ENCODE results near the gene HIF1A.
"Not testable (repeated sequence)": the region's sequence is repeated elsewhere in the genome, so short reads cannot be mapped to it uniquely, and the experiment has no call there.

Gene HIF1A

DNA sequence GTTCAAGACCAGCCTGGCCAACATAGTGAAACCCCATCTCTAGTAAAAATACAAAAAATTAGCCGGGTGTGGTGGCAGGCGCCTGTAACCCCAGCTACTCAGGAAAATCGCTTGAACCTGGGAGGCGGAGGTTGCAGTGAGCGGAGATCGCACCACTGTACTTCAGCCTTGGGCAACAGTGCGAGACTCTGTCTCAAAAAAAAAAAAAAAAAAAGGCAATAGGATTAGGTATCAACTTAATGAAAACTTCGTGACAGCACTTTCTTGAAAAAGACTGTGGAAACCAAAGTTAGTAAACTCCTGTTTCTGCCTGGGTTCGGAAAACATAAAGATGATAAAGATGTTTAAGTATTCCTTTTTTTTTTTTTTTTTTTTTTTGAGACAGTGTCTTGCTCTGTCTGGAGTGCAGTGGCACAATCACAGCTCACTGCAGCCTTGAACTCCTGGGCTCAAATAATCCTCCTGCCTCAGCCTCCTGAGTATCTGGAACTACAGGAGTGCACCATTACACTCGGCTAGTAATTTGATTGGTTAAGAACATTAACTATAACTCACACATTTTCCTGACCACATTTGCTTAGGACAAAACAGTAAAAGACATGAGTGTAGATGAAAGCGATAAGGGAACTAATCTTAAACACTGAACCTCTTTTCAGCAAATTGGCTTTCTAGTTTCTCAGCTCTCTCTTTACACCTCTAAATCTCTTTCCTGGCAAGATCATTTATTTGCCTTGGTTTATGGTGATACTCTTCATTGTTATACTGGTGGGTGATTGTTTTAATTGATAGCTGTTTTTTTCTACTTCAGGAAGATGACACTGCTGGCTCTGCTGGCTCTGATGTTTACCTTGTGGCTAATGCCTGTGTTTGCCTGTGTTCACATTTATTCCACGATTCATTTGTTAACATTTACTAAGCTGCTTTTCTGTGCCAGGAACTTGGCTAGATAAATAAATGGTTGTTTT, 15.8 kb downstream of the HIF1A start:
- DNase-seq, result peak; percentile 31

DNA sequence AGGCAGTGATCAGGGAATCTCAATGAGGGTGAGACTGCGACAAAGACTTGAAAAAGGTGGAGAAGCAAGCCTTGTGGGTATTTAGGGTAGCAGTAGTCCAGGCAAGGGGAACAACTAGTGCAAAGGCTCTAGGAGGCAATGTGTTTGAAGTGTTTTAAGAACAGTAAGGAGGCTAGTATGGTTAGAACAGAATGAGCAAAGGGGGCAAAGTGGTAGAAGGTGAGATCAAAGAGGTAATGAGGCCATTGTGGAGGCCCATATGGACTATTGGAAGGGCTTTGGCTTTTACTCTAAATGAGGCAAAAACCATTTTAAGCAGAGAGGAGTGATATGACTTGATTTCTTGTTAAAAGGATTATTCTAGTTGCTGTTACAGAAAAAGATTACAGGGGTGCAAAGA, 16.8 kb downstream of the HIF1A start:
- no peak for DNase-seq

DNA sequence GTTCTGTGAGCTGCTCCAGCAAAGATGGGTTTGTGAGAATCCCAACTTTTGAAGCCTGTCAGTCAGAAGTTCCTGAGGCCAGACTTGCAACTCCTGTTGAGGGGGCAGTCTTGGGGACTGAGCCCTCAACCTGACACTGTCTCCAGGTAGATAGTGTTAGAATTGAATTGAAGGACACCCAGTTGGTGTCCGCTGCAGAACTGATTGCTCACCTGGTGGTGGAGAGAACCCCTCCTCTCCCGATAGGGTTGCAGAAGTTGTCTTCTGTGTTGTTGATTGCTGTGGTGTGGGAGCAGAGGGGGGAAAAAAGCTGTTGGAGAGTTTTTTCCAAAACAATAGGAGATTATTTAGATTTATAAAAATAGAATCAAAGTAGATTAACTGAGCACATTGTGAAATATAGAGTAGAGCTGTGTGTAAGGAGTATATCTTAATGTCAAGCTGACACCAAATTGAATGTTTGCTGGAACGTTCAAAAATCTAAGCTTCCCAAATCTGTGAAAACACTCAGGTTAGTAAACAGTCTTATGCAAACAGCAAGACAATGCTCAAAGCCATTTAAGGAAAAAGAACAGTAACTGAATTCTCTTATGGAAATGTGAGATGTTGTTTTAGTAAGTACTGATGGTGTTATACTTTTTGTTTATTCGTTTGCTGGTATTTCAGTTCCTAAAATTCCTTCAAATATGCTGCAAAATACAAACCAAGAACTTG, 18.6 kb downstream of the HIF1A start:
- no peak for DNase-seq

DNA sequence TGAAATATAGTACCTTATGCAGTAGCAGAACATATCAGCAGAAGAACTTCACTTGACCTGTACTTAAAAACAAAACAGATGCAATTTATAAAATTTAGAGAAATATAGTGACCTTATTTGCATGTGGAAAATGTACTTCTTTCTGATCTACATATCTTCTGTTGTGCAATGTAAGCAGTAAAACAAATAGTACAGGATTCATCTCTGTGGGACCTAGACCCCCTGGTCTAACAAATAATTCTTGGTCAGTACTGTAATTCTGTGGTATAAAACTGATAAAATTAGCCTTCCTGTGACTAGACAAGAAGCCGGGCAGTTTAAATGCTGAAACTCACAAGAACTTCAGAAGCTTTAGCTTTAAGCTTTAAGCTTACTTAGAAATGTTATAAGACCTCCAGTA, 21.6 kb downstream of the HIF1A start:
- DNase-seq, result no peak

DNA sequence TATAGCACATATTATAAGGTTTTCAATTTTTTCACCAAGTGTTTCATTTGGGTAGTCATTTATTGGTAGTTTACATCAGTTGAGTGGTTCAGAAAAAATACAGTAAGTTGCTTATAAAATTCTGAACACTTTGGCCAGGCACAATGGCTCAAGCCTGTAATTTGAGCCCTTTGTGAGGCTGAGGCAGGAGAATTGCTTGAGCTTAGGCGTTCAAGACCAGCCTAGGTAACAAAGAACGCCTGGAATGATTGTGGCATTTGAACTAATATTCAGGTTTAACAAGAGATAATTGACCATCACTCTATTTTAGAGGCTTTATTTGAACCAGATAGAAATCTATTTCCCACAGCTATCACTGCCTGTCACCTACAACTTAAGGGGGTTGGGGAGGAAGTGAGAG, 22.7 kb downstream of the HIF1A start:
- DNase-seq, result no peak

DNA sequence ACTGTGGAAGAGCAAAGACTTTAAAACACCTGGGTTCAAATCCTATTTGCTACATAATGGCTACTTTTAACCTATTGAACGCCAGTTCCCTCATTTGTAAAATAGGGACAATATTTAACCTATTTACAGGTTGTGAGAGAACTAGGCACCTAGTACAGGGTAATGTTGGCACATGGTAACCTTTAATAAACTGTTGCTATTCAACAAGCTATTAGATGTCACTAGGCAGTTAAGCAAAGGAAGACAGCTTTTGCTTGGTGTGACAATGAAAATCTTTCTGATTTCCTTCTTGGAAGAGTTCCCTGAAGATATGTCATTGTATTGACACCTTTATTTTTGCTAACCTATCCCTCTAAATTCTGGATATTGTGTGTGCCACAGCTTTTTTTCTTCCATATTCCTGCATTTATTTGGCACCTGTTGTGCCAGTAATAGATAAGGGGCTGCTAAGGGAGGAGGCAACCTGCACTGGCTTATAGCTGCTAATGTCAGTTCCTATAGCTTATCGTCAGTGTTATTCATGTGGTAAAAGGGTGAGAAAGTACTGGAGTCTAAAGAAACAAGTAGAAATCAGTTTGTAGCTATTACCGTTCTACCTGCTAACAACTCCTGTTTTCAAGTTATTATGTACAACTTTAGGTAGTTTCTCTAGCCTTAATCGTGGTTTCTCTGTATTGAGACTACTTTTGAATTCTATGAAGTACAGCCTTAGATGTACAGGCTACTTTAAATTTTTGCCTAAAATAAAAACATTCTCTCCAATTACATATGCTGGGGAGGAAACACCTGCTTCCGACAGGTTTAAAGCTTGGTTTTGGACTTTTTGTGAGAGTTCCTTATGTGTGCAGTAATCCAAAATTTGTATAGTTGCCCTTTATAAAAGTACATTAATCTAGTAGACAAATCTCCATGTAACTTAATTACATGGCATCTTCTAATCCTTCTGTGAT, 24.3 kb downstream of the HIF1A start:
- DNase-seq, result no peak

DNA sequence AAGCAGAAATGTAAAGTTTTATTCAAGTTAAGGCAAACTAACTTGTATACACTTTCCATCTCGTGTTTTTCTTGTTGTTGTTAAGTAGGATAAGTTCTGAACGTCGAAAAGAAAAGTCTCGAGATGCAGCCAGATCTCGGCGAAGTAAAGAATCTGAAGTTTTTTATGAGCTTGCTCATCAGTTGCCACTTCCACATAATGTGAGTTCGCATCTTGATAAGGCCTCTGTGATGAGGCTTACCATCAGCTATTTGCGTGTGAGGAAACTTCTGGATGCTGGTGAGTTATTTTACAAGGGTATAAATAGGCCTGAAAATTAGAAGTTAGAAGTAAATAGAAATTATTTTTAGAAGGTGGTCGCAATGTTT, 25.0 kb downstream of the HIF1A start:
- DNase-seq, result no peak

DNA sequence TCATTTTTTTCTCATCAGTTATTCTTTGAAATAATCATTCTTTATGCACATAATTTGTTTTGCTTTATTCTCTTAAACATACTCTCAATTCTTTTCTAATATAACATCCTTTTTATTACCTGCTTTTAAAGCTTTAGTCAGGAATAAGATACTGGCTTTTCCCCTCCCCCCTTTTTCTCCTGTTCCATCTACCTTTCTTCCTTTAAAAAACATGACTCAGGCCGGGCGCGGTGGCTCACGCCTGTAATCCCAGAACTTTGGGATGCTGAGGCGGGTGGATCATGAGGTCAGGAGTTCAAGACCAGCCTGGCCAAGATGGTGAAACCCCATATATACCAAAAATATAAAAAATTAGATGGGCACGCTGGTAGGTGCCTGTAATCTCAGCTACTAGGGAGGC, 25.4 kb downstream of the HIF1A start:
- DNase-seq, result no peak

DNA sequence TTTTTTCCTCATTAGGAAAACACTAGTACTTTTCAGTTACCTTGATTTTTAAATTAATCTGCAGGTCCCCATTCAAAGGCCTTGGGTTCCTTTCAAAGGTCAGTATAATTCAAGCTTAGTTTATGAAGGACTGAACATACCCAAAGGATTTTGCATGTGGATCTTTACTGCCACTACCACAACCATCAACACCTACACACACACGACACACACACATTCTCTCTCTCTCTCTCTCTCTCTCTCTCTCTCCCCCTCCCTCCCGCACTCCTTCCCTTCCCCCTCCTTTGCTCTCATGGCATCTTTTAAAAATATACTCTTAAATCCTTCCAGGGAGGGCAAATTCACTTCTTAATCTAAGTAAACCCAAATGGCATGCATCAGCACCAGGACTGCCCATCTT, 28.8 kb downstream of the HIF1A start:
- DNase-seq, result no peak

DNA sequence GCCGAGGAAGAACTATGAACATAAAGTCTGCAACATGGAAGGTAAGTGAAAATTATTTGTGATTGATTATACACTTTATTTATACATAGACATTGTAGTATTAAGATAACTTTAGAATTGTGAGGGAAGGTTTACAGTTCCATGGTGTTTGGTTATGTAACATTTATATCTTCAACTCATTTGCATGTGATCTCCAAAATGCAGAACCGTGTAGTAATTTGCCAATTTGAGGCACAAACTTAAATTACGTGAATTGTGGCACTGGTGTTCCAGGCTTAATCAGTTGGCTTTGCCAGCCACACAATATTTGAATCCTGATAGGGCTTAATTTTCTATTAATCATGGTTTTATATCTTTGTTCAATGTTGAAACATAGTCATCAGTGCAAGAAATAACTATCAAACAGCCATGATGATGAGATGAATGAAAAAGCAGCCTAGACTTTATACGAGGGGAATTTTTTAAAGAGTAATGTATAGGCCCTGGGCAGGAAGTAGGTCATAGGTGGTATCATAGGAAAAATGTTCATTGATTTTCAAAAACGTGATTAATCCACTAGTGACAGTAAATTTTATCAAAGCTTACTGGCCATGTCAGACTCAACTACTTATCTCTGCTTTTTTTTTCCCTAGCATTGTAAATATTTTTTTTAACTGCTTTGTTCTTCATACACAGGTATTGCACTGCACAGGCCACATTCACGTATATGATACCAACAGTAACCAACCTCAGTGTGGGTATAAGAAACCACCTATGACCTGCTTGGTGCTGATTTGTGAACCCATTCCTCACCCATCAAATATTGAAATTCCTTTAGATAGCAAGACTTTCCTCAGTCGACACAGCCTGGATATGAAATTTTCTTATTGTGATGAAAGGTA, 31.7 kb downstream of the HIF1A start:
- no peak for DNase-seq

DNA sequence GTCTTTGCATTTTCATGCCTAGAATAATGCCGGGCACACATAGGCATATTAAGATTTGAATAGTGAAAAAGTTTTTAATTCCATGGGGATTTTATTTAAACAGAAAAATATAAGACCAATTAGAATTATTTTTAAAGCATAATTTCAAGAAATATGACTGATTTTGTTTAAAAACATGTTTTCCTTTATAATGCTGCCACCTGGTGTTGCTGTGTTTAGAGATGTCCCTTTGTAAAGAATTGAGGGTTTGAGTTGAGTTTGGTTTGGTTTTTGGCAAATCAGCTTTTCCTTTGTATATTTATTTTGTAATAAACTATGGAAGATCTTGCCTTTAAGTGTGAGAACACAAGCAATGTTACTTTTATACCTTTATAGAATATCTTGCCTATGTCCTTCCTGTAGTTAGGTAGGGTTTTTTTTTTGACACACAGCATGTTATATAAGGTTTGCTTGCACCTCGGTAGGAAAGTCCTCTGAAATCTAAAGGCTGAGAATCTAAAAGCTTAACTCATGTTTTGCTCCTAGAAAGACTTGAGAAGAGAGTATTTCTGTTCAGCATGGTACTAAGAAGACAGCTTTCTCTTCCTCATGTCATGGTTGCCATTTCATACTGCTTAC, 35.6 kb downstream of the HIF1A start:
- no peak for DNase-seq

DNA sequence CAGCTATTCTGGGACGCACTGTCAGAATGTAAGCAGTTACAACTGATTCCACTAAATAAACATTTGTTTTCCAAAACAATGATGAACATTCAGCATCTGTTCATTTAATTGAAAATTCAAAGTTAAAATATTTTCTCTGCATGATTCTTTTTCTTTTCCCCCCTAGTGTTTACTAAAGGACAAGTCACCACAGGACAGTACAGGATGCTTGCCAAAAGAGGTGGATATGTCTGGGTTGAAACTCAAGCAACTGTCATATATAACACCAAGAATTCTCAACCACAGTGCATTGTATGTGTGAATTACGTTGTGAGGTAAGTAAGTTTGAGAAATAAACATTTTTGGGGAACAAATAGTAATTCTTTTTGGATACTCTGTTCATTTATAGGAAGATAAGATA, 38.7 kb downstream of the HIF1A start:
- DNase-seq, result no peak

DNA sequence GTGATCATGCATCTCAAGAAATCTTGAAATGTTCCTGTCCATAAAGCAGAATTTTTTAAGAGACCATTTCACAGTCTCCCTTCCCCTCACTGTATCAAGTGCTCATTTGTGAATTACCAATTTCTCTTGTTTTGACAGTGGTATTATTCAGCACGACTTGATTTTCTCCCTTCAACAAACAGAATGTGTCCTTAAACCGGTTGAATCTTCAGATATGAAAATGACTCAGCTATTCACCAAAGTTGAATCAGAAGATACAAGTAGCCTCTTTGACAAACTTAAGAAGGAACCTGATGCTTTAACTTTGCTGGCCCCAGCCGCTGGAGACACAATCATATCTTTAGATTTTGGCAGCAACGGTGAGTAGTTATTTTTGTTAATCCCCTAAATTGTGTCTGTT, 41.4 kb downstream of the HIF1A start:
- DNase-seq, result no peak

DNA sequence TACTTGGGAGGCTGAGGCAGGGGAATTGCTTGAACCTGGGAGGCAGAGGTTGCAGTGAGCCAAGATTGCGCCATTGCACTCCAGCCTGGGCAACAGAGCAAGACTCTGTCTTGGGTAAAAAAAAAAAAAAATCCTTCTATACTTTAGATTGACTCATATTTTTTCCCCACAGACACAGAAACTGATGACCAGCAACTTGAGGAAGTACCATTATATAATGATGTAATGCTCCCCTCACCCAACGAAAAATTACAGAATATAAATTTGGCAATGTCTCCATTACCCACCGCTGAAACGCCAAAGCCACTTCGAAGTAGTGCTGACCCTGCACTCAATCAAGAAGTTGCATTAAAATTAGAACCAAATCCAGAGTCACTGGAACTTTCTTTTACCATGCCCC, 42.6 kb downstream of the HIF1A start:
- no peak for DNase-seq

DNA sequence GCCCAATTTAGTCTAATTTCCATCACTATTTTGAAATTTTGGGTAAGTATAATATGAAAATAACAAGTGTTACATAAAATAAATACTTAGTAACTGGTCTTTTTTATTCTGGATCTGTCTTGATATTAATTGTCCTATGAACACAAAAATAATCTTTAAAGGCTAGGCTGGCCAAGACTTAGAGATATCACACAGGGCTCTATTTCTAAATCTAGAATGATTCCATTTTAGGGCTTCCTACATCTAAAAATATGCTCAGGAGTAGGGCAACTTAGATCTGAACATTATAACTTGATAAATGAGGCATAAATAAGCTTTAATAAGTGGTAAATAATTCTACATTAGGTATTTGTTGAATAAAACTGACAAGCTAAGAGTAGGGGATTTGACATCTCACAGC, 43.8 kb downstream of the HIF1A start:
- DNase-seq, result no peak

DNA sequence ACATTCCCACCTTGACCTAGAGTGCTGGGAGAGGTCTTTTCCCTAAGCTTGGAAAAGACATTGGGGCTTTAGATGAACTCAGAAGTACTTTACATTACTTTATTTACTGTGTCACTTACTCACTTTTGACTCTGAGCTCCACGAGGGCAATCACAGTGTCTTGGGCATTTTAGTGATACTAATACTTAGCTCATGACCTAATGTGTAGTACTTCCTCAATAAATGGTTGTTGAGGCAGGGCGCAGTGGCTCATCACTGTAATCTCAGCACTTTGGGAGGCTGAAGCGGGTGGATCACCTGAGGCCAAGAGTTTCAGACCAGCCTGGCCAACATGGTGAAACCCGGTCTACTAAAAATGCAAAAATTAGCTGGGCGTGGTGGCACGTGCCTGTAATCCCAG, 47.1 kb downstream of the HIF1A start:
- no peak for DNase-seq

DNA sequence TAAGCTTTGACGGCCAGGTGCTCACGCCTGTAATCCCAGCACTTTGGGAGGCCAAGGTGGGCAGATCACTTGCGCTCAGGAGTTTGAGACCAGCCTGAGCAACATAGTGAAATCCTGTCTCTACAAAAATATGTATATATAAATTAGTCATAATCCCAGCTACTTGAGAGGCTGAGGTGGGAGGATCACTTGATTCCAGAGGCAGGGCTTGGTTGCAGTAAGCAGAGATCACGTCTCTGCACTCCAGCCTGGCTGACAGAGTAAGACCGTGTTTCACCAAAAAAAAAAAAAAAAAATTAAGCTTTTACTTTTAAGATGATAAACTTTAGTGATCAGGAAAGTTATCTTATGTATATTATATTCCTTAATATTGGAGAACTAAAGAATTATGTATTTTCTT, 48.9 kb downstream of the HIF1A start:
- no peak for DNase-seq

DNA sequence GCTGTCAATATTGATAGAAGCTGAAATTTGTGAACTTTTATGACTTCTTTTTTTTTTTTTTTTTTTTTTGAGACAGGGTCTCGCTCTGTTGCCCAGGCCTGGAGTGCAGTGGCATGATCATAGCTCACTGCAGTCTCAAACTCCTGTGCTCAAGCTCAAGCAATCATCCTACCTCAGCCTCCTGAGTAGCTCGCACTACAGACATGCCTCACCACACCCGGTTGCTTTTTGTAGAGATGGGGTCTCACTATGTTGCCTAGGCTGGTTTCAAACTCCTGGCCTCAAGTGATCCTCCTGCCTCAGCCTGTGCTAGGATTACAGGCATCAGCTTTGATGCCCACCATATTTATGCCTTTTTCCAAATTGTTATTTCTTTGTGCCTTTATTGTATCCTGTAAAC, 51.0 kb downstream of the HIF1A start:
- DNase-seq, result not testable (repeated sequence)

DNA sequence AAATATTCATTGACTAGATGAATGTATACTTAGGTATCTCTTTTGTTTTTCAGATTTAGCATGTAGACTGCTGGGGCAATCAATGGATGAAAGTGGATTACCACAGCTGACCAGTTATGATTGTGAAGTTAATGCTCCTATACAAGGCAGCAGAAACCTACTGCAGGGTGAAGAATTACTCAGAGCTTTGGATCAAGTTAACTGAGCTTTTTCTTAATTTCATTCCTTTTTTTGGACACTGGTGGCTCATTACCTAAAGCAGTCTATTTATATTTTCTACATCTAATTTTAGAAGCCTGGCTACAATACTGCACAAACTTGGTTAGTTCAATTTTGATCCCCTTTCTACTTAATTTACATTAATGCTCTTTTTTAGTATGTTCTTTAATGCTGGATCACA, 51.6 kb downstream of the HIF1A start:
- DNase-seq, result no peak

DNA sequence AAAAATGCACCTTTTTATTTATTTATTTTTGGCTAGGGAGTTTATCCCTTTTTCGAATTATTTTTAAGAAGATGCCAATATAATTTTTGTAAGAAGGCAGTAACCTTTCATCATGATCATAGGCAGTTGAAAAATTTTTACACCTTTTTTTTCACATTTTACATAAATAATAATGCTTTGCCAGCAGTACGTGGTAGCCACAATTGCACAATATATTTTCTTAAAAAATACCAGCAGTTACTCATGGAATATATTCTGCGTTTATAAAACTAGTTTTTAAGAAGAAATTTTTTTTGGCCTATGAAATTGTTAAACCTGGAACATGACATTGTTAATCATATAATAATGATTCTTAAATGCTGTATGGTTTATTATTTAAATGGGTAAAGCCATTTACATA, 52.0 kb downstream of the HIF1A start:
- DNase-seq, result no peak

DNA sequence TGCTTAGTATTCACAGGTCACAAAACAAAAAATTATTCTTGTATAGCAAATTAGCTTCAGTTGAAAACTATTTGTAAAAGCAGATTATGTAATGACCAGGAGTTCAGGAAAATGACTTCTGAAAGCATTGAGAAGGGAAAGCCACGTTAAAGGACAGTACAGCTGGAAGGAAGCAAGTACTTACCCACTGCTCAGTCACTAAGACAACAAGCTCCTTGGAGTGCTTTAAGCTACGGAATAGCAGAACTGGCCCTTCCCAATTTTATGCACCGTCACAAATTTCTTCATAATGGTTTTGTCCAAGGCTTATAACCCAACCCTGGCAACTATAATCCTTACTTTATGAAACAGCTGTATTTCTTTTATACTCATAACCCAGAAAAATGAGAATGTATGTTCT, 54.0 kb downstream of the HIF1A start:
- DNase-seq, result no peak

DNA sequence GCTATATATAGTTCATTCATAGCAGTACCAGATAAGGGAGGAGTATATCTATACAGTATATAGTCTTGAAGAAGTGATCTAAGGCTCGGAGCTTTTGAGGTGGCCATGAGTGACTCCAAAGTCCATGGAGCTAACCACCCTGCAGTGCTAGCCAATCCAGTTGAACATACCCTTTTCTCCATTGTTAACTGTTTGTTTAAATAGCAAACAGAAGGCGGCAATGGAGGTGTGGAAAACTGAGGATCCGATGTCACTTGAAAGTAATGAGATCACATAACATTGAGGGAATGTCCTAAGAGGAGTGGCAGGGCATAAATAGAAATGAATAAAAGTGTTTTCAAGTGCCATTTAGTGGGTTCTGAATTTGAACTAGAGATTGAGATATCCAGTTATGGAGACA, 54.6 kb downstream of the HIF1A start:
- peak; percentile 41 for DNase-seq

All from NCI-H1092 (cell line).